Activated CD4-positive, alpha-beta T cell treated with anti-CD3 and anti-CD28 coated beads for 1 hour (primary cell): ENCODE results near the gene HCST.

ENCODE experiments used
- DNase-seq: peaks from one replicate; pipeline ENCODE4 v3.0.0-alpha.2; 2020

The HCST gene

DNA sequence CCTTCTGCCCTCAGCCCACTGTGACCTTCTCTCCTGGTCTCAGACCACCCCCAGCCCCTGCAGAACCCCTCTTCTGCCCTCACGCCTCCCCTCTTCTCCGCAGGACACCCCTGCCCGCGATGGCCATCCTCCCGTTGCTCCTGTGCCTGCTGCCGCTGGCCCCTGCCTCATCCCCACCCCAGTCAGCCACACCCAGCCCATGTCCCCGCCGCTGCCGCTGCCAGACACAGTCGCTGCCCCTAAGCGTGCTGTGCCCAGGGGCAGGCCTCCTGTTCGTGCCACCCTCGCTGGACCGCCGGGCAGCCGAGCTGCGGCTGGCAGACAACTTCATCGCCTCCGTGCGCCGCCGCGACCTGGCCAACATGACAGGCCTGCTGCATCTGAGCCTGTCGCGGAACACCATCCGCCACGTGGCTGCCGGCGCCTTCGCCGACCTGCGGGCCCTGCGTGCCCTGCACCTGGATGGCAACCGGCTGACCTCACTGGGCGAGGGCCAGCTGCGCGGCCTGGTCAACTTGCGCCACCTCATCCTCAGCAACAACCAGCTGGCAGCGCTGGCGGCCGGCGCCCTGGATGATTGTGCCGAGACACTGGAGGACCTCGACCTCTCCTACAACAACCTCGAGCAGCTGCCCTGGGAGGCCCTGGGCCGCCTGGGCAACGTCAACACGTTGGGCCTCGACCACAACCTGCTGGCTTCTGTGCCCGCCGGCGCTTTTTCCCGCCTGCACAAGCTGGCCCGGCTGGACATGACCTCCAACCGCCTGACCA lies 37.2 kb downstream of the HCST start:
- no peak for DNase-seq

DNA sequence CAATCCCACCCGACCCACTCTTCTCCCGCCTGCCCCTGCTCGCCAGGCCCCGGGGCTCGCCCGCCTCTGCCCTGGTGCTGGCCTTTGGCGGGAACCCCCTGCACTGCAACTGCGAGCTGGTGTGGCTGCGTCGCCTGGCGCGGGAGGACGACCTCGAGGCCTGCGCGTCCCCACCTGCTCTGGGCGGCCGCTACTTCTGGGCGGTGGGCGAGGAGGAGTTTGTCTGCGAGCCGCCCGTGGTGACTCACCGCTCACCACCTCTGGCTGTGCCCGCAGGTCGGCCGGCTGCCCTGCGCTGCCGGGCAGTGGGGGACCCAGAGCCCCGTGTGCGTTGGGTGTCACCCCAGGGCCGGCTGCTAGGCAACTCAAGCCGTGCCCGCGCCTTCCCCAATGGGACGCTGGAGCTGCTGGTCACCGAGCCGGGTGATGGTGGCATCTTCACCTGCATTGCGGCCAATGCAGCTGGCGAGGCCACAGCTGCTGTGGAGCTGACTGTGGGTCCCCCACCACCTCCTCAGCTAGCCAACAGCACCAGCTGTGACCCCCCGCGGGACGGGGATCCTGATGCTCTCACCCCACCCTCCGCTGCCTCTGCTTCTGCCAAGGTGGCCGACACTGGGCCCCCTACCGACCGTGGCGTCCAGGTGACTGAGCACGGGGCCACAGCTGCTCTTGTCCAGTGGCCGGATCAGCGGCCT lies 37.9 kb downstream of the HCST start:
- no peak for DNase-seq

DNA sequence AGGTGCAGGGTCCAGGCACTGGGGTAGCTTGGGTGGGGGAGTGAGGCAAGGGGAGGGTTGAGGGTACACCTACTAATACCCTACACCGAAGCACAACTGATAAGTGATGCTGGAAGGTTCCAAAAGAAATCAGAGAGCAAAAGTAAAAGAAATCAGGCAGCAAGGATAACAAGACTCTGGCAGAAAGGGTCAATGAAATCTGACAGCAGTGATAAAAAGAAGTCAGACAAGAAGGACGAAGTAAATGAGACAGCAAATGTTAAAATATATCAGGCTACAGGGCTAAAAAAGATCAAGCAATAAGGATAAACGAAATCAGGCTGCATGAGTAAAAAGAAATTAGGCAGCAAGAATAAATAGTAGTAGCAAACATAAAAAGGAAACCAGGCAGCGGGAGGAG lies 38.5 kb downstream of the HCST start:
- DNase-seq, result no peak

DNA sequence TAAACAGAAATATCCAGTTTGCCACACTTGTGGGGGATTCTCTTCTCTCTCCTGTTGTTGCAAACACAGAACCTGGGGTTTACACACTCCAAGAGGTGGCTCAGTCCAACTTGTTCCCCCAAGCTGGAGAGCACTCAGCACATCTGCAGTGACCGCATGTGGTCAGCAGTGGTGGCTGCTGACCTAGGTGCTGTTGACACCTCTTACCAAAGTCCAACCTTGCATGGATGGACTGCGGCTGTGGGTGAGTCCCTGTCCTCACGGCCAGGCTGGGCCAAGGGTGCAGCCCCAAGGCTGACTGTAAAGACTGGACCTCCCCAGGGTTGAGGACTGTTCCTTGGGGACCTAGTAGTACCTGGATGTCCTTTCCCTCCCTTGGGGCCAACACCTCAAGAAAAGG lies 39.9 kb downstream of the HCST start:
- no peak for DNase-seq

DNA sequence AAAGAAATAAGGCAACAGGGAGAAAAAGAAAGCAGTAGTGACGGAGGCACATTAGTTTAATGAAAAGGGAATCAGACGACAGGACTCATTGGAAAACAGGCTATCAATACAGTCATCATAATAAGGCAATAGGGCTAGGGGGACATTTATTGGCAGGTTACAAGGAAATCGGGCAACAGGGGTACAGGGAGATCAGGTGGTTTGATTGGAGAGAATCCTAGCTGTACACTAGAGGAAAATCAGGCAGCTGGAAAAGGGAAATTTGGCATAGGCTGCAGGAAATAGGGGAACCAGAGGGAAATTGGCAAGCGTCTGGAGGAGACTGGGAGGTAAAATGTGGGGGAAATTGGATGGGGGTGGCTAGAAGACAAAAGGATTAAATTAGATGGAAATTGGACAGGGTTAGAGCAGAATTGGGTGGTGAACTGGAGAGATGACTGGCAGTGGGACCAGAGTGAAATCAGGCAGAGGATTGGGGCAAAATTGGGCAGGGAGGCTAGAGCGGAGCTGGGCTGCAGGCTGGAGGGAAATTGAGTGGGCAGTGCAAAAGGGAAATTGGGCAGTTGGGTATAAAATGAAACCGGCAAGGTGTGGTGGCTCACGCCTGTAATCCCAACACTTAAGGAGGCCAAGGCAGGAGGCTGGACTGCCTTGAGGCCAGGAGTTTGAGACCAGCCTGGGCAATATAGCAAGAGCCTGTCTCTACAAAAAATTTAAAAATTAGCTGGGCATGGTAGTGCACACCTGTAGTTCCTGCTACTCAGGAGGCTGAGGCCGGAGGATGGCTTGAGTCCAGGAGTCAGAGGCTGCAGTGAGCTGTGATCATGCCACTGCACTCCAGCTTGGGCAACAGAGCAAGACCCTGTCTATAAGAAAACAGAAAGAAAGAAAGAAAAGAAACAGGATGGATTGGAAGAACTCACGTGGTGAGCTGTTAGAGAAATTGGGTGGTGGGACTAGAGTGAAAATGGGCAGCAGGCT lies 41.3 kb downstream of the HCST start:
- no peak for DNase-seq

DNA sequence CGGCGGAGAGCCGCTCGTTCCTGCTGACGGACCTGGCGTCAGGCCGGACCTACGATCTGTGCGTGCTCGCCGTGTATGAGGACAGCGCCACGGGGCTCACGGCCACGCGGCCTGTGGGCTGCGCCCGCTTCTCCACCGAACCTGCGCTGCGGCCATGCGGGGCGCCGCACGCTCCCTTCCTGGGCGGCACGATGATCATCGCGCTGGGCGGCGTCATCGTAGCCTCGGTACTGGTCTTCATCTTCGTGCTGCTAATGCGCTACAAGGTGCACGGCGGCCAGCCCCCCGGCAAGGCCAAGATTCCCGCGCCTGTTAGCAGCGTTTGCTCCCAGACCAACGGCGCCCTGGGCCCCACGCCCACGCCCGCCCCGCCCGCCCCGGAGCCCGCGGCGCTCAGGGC lies 42.2 kb downstream of the HCST start:
- no peak for DNase-seq

DNA sequence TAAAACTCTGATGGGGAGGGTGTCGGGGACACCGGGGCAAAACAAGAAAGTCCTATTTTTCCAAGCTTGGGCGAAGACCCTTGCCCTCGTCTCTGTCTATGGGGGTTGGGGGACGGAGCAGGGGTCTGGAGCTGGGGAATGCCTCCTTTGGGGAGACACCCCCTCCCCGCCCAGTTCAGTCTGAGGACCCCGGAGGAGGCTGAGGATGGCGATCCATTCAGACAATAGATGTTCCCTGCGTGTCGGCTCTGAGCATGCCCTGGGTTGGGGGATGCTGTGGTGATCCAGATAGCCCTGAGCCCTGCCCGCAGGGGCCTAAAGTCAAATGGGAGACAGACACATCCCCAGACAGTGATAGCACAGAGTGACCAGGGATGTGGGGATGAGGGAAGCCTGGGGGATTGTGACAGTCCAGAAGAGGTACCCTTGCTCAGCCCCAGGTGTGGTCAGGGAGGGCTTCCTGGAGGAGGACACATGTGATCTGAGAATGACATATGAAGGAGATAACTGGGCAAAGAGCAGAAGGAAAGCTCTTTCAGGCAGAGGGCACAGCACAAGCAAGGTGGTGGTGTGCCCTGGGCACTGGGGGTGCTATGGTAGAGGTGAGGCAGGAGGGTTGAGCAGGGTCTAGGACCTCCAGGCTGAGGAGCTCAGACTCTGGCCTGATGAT lies 42.9 kb downstream of the HCST start:
- no peak for DNase-seq

DNA sequence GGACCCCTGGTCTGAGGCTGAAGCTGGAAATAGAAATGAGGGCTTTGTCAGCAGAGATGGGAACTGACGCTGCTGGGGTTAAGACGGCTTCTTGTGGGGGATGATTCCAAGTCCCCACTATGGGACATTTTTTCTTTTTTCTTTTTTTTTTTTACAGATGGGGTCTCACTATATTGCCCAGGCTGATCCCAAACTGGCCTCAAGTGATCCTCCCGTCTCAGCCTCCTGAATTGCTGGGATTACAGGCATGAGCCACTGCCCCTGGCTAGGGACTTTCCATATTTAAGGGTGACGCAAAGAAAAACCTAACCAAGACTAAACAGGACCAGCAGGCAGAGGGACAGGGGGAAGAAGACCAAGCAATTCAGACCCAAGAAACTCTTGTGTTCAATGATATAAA lies 43.9 kb downstream of the HCST start:
- DNase-seq, result no peak

DNA sequence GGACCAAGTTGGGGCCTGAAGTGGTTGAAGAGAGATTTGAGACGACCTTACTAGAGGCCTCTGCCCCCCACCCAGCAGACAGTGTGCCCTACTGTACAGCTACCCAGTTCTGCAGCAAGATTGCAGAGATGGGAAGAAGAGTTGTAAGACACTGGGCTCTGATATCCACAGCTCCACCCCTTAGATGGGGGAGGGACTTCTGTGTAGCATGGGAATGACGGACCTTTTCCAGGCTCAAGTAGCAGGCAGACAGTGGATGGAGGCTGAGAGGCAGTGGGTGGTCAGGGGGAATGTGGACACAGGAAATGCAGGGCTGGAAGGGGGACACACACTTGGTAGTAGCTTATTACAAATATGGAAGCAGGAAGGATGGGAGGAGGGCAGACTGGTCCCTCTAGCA lies 46.8 kb downstream of the HCST start:
- DNase-seq, result no peak
